ENCODE data around the gene AP1M2. TPM values are rescaled to one million over a fixed set of nuclear protein-coding genes. Genes with fewer than 3 reads are reported as not detected.

AP1M2 gene
- polyA plus RNA-seq, 3 donors from 2014 or later = 1.8 TPM; not detected in 2

- H3K4me1 Mint-ChIP-seq = peaks cover 62 to 65% of the 10 kb centered on the region in 2 donors
- peak overlapping the region; percentile 75 to 87 (median 81) for H3K4me3 Mint-ChIP-seq
- peaks cover 0 to 2% (median 1%) of the 10 kb centered on the region in 3 donors for H3K27me3 Mint-ChIP-seq (ENCODE audit: low read depth in 3 of 3)
- H3K9me3 Mint-ChIP-seq = no peaks in the 10 kb centered on the region
- H3K27ac Mint-ChIP-seq = peak overlapping the region; percentile 75 to 94 (median 85)
- no peak for DNase-seq
- peaks cover 0 to 2% (median 0%) of the 10 kb centered on the region in 3 donors for H3K36me3 Mint-ChIP-seq
Measured at GRCh38 chr19:10615429-10616023, 28.4 kb upstream of the AP1M2 start.

- H3K9me3 Mint-ChIP-seq = no peaks in the 10 kb centered on the region
- no peak for DNase-seq
- peak overlapping the region; percentile 70 to 89 (median 80) for H3K27ac Mint-ChIP-seq
- H3K4me1 Mint-ChIP-seq = peaks cover 62 to 66% of the 10 kb centered on the region in 2 donors
- peak overlapping the region; percentile 44 to 72 (median 65) for H3K4me3 Mint-ChIP-seq
- peaks cover 0 to 1% (median 0%) of the 10 kb centered on the region in 3 donors for H3K27me3 Mint-ChIP-seq (ENCODE audit: low read depth in 3 of 3)
- H3K36me3 Mint-ChIP-seq = no peaks in the 10 kb centered on the region
Measured at GRCh38 chr19:10612499-10613119, 25.5 kb upstream of the AP1M2 start.

DNA sequence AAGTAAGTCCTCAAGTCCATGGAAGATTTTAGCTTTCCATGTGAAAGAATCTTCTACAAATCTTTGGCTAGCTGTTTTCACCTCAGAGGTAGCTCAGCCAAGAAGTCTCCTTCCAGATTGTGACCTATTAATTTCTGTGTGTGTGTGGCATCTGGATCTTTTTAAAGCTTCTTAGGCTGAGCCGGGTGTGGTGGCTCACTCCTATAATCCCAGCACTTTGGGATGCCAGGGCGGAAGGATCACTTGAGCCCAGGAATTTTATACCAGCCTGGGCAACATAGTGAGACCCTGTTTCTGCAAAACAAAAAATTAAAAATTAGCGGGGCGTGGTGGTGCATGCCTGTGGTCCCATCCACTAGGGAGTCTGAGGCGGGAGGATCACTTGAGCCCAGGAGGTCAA lies 24.8 kb upstream of the AP1M2 start:
- peak overlapping the region in 4 of 6 donors; percentile 62 to 89 (median 84) for H3K27ac Mint-ChIP-seq
- no peaks in the 10 kb centered on the region for H3K9me3 Mint-ChIP-seq
- peaks cover 61 to 63% of the 10 kb centered on the region in 2 donors for H3K4me1 Mint-ChIP-seq
- no peak for DNase-seq
- H3K4me3 Mint-ChIP-seq = peak overlapping the region in 2 of 5 donors; percentile 16 to 17
- H3K27me3 Mint-ChIP-seq (ENCODE audit: low read depth in 3 of 3) = peaks cover 0 to 1% (median 0%) of the 10 kb centered on the region in 3 donors
- no peaks in the 10 kb centered on the region for H3K36me3 Mint-ChIP-seq

GRCh38 chr19:10604460-10604980 lies 17.4 kb upstream of the AP1M2 start:
- Mint-ChIP-seq H3K9me3 (no peaks in the 10 kb centered on the region), H3K4me1 (peaks cover 32 to 47% of the 10 kb centered on the region in 2 donors), H3K27ac (peak overlapping the region; percentile 92 to 100 (median 99)), H3K4me3 (peak overlapping the region; percentile 95 to 100 (median 99)), H3K36me3 (no peaks in the 10 kb centered on the region), H3K27me3 (ENCODE audit: low read depth in 3 of 3) (peaks cover 8 to 20% (median 14%) of the 10 kb centered on the region in 3 donors)
- DNase-seq = no peak

DNA sequence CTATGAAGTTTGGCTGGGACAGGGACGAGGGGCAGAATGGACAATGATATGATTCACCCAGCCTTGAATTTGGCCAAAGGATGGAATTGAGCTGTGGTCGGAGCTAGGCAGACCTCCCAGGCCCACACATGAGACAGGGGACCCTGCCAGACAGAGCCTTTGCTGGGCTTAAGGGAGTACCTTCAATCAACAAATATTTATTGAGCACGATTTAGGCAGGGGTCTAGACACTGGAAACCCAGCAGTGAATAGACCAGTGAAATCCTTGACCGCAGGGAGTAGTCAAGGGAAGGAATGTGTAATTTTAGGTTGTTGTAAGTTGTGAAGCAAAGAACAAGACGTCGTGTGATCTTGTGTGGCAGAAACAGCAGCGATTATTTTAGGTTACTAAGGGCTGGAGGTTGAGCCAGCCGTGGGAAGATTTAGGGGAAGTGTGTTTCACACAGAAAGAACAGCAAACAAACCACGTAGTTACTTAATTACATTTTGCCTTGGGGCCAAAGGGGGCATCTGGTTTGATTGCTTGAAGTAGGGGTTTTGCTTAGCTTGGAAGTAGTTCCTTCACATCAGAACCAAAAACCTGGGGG lies 16.9 kb upstream of the AP1M2 start:
- Mint-ChIP-seq H3K4me3 (peak overlapping the region; percentile 95 to 100 (median 99)), H3K9me3 (no peaks in the 10 kb centered on the region), H3K4me1 (peaks cover 32 to 44% of the 10 kb centered on the region in 2 donors), H3K27me3 (ENCODE audit: low read depth in 3 of 3) (peaks cover 8 to 20% (median 14%) of the 10 kb centered on the region in 3 donors), H3K27ac (peak overlapping the region; percentile 92 to 100 (median 99)), H3K36me3 (no peaks in the 10 kb centered on the region)
- DNase-seq = peak; percentile 66 to 72 (median 72)

DNA sequence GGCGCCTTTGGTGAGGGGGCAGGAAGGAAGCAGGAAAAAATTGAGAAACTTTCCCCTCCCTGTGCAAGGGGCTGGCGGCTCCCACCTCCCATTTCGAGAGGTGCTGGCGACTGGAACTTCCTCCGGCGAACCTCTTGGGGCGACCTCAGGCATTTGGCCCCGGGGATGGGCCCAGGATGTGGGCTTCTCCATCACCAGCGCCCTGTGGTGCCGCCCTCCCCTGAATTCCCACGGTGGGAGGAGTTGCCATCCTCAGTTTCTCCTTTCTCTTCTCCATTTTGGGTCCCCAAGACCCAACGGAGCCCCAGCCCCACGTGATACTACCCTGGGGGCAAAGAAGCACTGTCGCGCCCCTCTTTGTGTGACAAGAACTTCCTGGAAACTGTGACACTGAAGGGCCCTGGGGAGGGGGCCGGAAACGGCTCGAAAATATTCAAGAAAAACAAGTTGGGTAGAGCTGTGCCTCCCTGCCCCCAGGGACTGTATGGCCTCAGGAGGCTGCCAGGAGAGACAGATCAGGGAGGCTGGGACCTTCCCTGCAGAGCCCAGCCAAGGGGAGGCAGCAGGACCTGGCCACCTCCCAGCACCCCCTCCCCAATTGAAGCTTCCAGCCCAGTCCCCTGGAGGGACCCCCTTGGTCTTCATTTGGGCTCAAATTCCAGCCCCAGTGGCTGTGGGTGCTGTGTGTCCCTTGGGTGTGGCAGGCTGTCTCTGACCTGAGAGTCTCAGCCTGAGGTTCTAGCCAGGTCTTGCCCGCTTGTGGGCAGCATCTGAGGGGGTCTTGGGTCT lies 16.2 kb upstream of the AP1M2 start:
- peak overlapping the region; percentile 92 to 100 (median 99) for H3K27ac Mint-ChIP-seq
- no peaks in the 10 kb centered on the region for H3K36me3 Mint-ChIP-seq
- peaks cover 8 to 20% (median 14%) of the 10 kb centered on the region in 3 donors for H3K27me3 Mint-ChIP-seq (ENCODE audit: low read depth in 3 of 3)
- H3K4me1 Mint-ChIP-seq = peaks cover 35 to 42% of the 10 kb centered on the region in 2 donors
- DNase-seq = peak; percentile 78 to 85 (median 82)
- no peaks in the 10 kb centered on the region for H3K9me3 Mint-ChIP-seq
- H3K4me3 Mint-ChIP-seq = peak overlapping the region; percentile 95 to 100 (median 99)

DNA sequence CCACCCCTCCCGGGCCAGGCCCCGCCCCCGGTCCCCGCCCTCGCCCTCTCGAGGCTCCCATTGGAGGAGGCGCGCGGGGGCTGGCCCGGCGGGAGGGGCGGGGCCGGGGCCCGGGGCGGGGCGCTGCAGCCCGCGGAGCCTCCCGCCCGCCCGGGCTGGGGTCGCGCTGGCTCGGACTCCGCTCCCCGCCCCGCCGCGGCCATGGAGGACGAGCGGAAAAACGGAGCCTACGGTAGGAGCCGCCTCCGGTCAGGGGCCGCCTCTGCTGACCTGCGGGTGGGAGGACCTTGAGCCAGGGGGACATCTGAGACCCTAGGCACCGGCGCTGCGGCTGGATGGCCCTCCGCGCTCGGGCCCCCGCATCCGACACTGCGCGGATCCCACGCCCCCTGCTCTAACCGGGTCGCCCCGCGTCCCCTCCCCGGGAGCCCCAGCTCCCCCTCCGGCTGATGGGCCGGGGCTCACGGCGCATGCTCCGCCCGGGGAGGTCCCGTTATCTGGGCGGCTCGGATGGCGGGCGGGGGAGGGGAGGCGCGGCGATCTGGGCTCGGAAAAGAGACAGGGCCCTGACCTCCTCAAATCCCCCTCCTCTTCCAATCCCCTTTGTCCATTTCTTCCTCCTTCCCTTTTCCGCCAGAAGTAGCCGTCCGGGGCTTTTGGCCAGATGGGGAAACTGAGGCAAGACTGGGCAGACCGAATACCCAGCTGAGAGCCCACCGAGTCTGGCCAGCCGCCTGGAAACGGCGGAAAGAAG lies 15.4 kb upstream of the AP1M2 start:
- DNase-seq = peak; percentile 81 to 87 (median 86)
- Mint-ChIP-seq H3K4me3 (peak overlapping the region; percentile 95 to 100 (median 99)), H3K27me3 (ENCODE audit: low read depth in 3 of 3) (peaks cover 8 to 20% (median 14%) of the 10 kb centered on the region in 3 donors), H3K27ac (peak overlapping the region; percentile 92 to 100 (median 99)), H3K36me3 (no peaks in the 10 kb centered on the region), H3K4me1 (peaks cover 41 to 46% of the 10 kb centered on the region in 2 donors), H3K9me3 (no peaks in the 10 kb centered on the region)

- H3K4me1 Mint-ChIP-seq = peaks cover 40 to 45% of the 10 kb centered on the region in 2 donors
- peaks cover 8 to 20% (median 14%) of the 10 kb centered on the region in 3 donors for H3K27me3 Mint-ChIP-seq (ENCODE audit: low read depth in 3 of 3)
- H3K4me3 Mint-ChIP-seq = peak overlapping the region; percentile 52 to 84 (median 69)
- DNase-seq = no peak
- no peaks in the 10 kb centered on the region for H3K9me3 Mint-ChIP-seq
- H3K36me3 Mint-ChIP-seq = no peaks in the 10 kb centered on the region
- H3K27ac Mint-ChIP-seq = peak overlapping the region; percentile 64 to 92 (median 88)
Measured at GRCh38 chr19:10601999-10602329, 14.9 kb upstream of the AP1M2 start.

- H3K4me3 Mint-ChIP-seq = peak overlapping the region in 2 of 5 donors; percentile 24 to 72
- H3K4me1 Mint-ChIP-seq = peaks cover 53 to 55% of the 10 kb centered on the region in 2 donors
- H3K36me3 Mint-ChIP-seq = no peaks in the 10 kb centered on the region
- peaks cover 8 to 29% (median 19%) of the 10 kb centered on the region in 3 donors for H3K27me3 Mint-ChIP-seq (ENCODE audit: low read depth in 3 of 3)
- no peaks in the 10 kb centered on the region for H3K9me3 Mint-ChIP-seq
- peak overlapping the region in 2 of 6 donors; percentile 45 to 77 for H3K27ac Mint-ChIP-seq
- DNase-seq = no peak
Measured at GRCh38 chr19:10600149-10600548, 13.0 kb upstream of the AP1M2 start.

DNA sequence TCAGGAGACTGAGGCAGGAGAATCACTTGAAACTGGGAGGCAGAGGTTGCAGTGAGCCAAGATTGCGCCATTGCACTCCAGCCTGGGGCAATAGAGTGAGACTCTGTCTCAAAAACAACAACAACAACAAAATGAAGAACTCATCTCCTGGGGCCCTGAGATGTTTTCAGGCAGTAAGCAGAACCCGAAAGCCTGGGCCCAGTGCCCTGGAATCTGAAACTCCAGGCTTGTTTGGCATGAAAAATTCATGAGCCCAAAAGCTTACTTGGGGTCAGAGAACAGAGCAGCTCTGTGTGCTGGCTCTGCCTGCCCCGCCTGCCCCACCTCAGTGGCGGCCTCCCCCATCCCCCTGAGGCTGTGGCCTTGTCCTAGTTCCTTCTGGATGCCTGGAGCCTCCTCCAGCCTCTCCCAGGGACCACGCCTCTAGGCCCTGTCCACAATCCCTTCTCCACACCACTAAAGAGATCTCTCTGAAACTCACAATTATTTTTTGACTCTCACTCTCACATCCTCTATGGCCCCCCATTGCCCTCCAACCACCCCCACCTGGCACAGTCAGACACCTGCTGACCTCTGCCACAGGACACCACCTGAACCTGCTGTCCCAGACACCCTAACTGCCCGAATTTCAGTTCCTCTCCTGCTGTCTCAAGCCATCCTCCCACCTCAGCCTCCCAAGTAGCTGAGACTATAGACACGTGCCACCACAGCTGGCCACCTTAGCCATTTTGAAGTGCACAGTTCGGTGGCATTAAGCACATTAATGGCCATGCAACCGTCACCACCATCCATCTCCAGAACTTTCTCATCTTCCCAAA lies 6.9 kb upstream of the AP1M2 start:
- Mint-ChIP-seq H3K27ac (peak overlapping the region; percentile 15 to 82 (median 74)), H3K4me1 (peaks cover 37 to 38% of the 10 kb centered on the region in 2 donors), H3K4me3 (peak overlapping the region in 3 of 5 donors; percentile 33 to 57 (median 44))

DNA sequence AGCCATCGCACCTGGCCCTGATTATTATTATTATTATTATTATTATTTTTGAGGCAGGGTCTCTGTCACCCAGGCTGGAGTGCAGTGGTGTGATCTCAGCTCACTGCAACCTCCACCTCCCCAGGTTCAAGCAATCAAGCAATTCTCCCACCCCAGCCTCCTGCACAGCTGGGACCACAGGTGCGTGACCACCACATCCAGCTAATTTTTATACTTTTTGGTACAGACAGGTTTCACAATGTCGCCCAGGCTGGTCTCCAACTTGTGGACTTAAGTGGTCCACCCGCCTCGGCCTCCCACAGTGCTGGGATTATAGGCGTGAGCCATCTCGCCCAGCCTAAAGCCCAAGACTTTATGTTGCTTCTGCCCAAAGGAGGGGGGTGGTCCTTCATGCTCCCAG lies 6.0 kb upstream of the AP1M2 start:
- H3K36me3 Mint-ChIP-seq = no peaks in the 10 kb centered on the region

More for the DNA sequence above, 6.9 kb upstream of the AP1M2 start:
- no peak for DNase-seq
- no peaks in the 10 kb centered on the region for H3K36me3 Mint-ChIP-seq
- no peaks in the 10 kb centered on the region for H3K9me3 Mint-ChIP-seq
- H3K27me3 Mint-ChIP-seq (ENCODE audit: low read depth in 3 of 3) = peaks cover 0 to 9% (median 5%) of the 10 kb centered on the region in 3 donors

GRCh38 chr19:10587839-10588150 lies 683 bp upstream of the AP1M2 start:
- Mint-ChIP-seq H3K36me3 (peaks cover 0 to 6% (median 0%) of the 10 kb centered on the region in 3 donors), H3K9me3 (no peaks in the 10 kb centered on the region), H3K27me3 (ENCODE audit: low read depth in 3 of 3) (peaks cover 0 to 5% (median 3%) of the 10 kb centered on the region in 3 donors), H3K4me3 (peak overlapping the region in 1 of 5 donors; percentile 1), H3K27ac (peak overlapping the region in 1 of 6 donors; percentile 22), H3K4me1 (peaks cover 17 to 32% of the 10 kb centered on the region in 2 donors)
- DNase-seq = no peak

More for the DNA sequence above, 6.0 kb upstream of the AP1M2 start:
- Mint-ChIP-seq H3K27ac (no peak overlapping the region), H3K4me1 (peaks cover 34% of the 10 kb centered on the region in 2 donors), H3K9me3 (no peaks in the 10 kb centered on the region), H3K27me3 (ENCODE audit: low read depth in 3 of 3) (peaks cover 0 to 9% (median 5%) of the 10 kb centered on the region in 3 donors), H3K4me3 (no peak overlapping the region)
- DNase-seq = no peak
